ENCODE results near the gene TMEM81.
A peak's percentile ranks its signal among the peaks of the same experiment; 100 is the strongest.

Gene TMEM81

GRCh38 chr1:205057808-205058575 lies 26.3 kb downstream of the TMEM81 start:
- Histone ChIP-seq H3K56ac (ENCODE audit: low read length) (no peak overlapping the region), H3K79me1 (ENCODE audit: low read length) (no peaks in the 10 kb centered on the region)
- WGBS (ENCODE audit: extremely low coverage, insufficient coverage, low lambda C conversion rate) = no CpG with 5 or more reads among the region's 19 CpGs

GRCh38 chr1:205056956-205057568 lies 27.2 kb downstream of the TMEM81 start:
- Histone ChIP-seq H3K36me3 (ENCODE audit: control insufficient read depth, insufficient read depth, low read length) (no peaks in the 10 kb centered on the region), H3K27ac (ENCODE audit: low read depth, low read length) (no peak overlapping the region), H3K79me1 (ENCODE audit: low read length) (no peaks in the 10 kb centered on the region), H3K79me2 (ENCODE audit: control insufficient read depth, insufficient read depth, low read length) (no peaks in the 10 kb centered on the region), H3K23ac (ENCODE audit: low read length) (no peak overlapping the region), H2BK5ac (ENCODE audit: low read length) (no peak overlapping the region), H2AK5ac (ENCODE audit: low read length) (no peak overlapping the region), H3K9ac (ENCODE audit: low read length) (no peak overlapping the region), H3K18ac (ENCODE audit: low read length) (no peak overlapping the region), H3K4ac (ENCODE audit: low read depth, low read length) (no peak overlapping the region), H3K4me3 (ENCODE audit: low read length) (no peak overlapping the region), H2BK120ac (ENCODE audit: low read depth, low read length) (no peak overlapping the region), H3K27me3 (ENCODE audit: insufficient read depth, low read length, poor library complexity) (no peaks in the 10 kb centered on the region), H3K56ac (ENCODE audit: low read length) (no peak overlapping the region), H2BK15ac (replicated peaks; ENCODE audit: low read depth) (no peak overlapping the region), H3K4me1 (ENCODE audit: control insufficient read depth, low read depth, low read length) (no peaks in the 10 kb centered on the region), H4K5ac (ENCODE audit: low read length) (no peak overlapping the region), H3K4me2 (ENCODE audit: low read length) (no peak overlapping the region), H4K8ac (ENCODE audit: low read depth, low read length) (no peak overlapping the region)
- no CpG with 5 or more reads among the region's 6 CpGs for WGBS (ENCODE audit: extremely low coverage, insufficient coverage, low lambda C conversion rate)
- no peak for DNase-seq

More at GRCh38 chr1:205057808-205058575, 26.3 kb downstream of the TMEM81 start:
- no peak overlapping the region for H3K4me3 ChIP-seq (ENCODE audit: low read length)
- H3K27ac ChIP-seq (ENCODE audit: low read depth, low read length) = no peak overlapping the region
- no peak overlapping the region for H3K4ac ChIP-seq (ENCODE audit: low read depth, low read length)
- H4K5ac ChIP-seq (ENCODE audit: low read length) = no peak overlapping the region
- no peak overlapping the region for H2BK5ac ChIP-seq (ENCODE audit: low read length)
- no peak overlapping the region for H3K18ac ChIP-seq (ENCODE audit: low read length)
- no peaks in the 10 kb centered on the region for H3K79me2 ChIP-seq (ENCODE audit: control insufficient read depth, insufficient read depth, low read length)
- H2BK120ac ChIP-seq (ENCODE audit: low read depth, low read length) = no peak overlapping the region
- no peak overlapping the region for H4K8ac ChIP-seq (ENCODE audit: low read depth, low read length)
- no peak overlapping the region for H3K4me2 ChIP-seq (ENCODE audit: low read length)
- no peak overlapping the region for H2BK15ac ChIP-seq (replicated peaks; ENCODE audit: low read depth)
- DNase-seq = no peak
- no peaks in the 10 kb centered on the region for H3K36me3 ChIP-seq (ENCODE audit: control insufficient read depth, insufficient read depth, low read length)
- H3K9ac ChIP-seq (ENCODE audit: low read length) = no peak overlapping the region
- no peak overlapping the region for H3K23ac ChIP-seq (ENCODE audit: low read length)
- no peaks in the 10 kb centered on the region for H3K4me1 ChIP-seq (ENCODE audit: control insufficient read depth, low read depth, low read length)
- no peaks in the 10 kb centered on the region for H3K27me3 ChIP-seq (ENCODE audit: insufficient read depth, low read length, poor library complexity)
- no peak overlapping the region for H2AK5ac ChIP-seq (ENCODE audit: low read length)

GRCh38 chr1:205056188-205056611 lies 28.1 kb downstream of the TMEM81 start:
- no peak overlapping the region for H3K27ac ChIP-seq (ENCODE audit: low read depth, low read length)
- no peaks in the 10 kb centered on the region for H3K4me1 ChIP-seq (ENCODE audit: control insufficient read depth, low read depth, low read length)
- H3K79me2 ChIP-seq (ENCODE audit: control insufficient read depth, insufficient read depth, low read length) = no peaks in the 10 kb centered on the region
- no peak overlapping the region for H3K4me3 ChIP-seq (ENCODE audit: low read length)
- H3K23ac ChIP-seq (ENCODE audit: low read length) = no peak overlapping the region
- H2BK120ac ChIP-seq (ENCODE audit: low read depth, low read length) = no peak overlapping the region
- H2AK5ac ChIP-seq (ENCODE audit: low read length) = no peak overlapping the region
- H3K4me2 ChIP-seq (ENCODE audit: low read length) = no peak overlapping the region
- WGBS (ENCODE audit: extremely low coverage, insufficient coverage, low lambda C conversion rate) = no CpG with 5 or more reads among the region's 13 CpGs
- H4K8ac ChIP-seq (ENCODE audit: low read depth, low read length) = no peak overlapping the region
- H2BK5ac ChIP-seq (ENCODE audit: low read length) = no peak overlapping the region
- no peak overlapping the region for H4K5ac ChIP-seq (ENCODE audit: low read length)
- H3K56ac ChIP-seq (ENCODE audit: low read length) = no peak overlapping the region
- no peak overlapping the region for H3K18ac ChIP-seq (ENCODE audit: low read length)
- no peak for DNase-seq
- no peaks in the 10 kb centered on the region for H3K27me3 ChIP-seq (ENCODE audit: insufficient read depth, low read length, poor library complexity)
- H3K79me1 ChIP-seq (ENCODE audit: low read length) = no peaks in the 10 kb centered on the region
- H3K9ac ChIP-seq (ENCODE audit: low read length) = no peak overlapping the region
- no peaks in the 10 kb centered on the region for H3K36me3 ChIP-seq (ENCODE audit: control insufficient read depth, insufficient read depth, low read length)
- H2BK15ac ChIP-seq (replicated peaks; ENCODE audit: low read depth) = no peak overlapping the region
- no peak overlapping the region for H3K4ac ChIP-seq (ENCODE audit: low read depth, low read length)

GRCh38 chr1:205054013-205054412 lies 30.2 kb downstream of the TMEM81 start:
- no peak overlapping the region for H3K56ac ChIP-seq (ENCODE audit: low read length)
- H3K23ac ChIP-seq (ENCODE audit: low read length) = no peak overlapping the region
- no CpG with 5 or more reads among the region's 7 CpGs for WGBS (ENCODE audit: extremely low coverage, insufficient coverage, low lambda C conversion rate)
- H3K4ac ChIP-seq (ENCODE audit: low read depth, low read length) = no peak overlapping the region
- H4K8ac ChIP-seq (ENCODE audit: low read depth, low read length) = no peak overlapping the region
- H4K5ac ChIP-seq (ENCODE audit: low read length) = no peak overlapping the region
- no peak overlapping the region for H3K4me3 ChIP-seq (ENCODE audit: low read length)
- H3K4me1 ChIP-seq (ENCODE audit: control insufficient read depth, low read depth, low read length) = no peaks in the 10 kb centered on the region
- H3K18ac ChIP-seq (ENCODE audit: low read length) = no peak overlapping the region
- no peaks in the 10 kb centered on the region for H3K27me3 ChIP-seq (ENCODE audit: insufficient read depth, low read length, poor library complexity)
- H2BK5ac ChIP-seq (ENCODE audit: low read length) = no peak overlapping the region
- no peaks in the 10 kb centered on the region for H3K79me1 ChIP-seq (ENCODE audit: low read length)
- no peaks in the 10 kb centered on the region for H3K36me3 ChIP-seq (ENCODE audit: control insufficient read depth, insufficient read depth, low read length)
- H3K27ac ChIP-seq (ENCODE audit: low read depth, low read length) = no peak overlapping the region
- no peak overlapping the region for H3K9ac ChIP-seq (ENCODE audit: low read length)
- no peak overlapping the region for H2BK120ac ChIP-seq (ENCODE audit: low read depth, low read length)
- no peak overlapping the region for H3K4me2 ChIP-seq (ENCODE audit: low read length)
- DNase-seq = peak; percentile 29
- no peaks in the 10 kb centered on the region for H3K79me2 ChIP-seq (ENCODE audit: control insufficient read depth, insufficient read depth, low read length)
- no peak overlapping the region for H2BK15ac ChIP-seq (replicated peaks; ENCODE audit: low read depth)
- H2AK5ac ChIP-seq (ENCODE audit: low read length) = no peak overlapping the region

GRCh38 chr1:205053296-205053695 lies 31.0 kb downstream of the TMEM81 start:
- H2BK15ac ChIP-seq (replicated peaks; ENCODE audit: low read depth) = no peak overlapping the region
- H2BK120ac ChIP-seq (ENCODE audit: low read depth, low read length) = no peak overlapping the region
- no CpG with 5 or more reads among the region's 5 CpGs for WGBS (ENCODE audit: extremely low coverage, insufficient coverage, low lambda C conversion rate)
- H3K4ac ChIP-seq (ENCODE audit: low read depth, low read length) = no peak overlapping the region
- no peaks in the 10 kb centered on the region for H3K27me3 ChIP-seq (ENCODE audit: insufficient read depth, low read length, poor library complexity)
- H3K18ac ChIP-seq (ENCODE audit: low read length) = no peak overlapping the region
- no peaks in the 10 kb centered on the region for H3K4me1 ChIP-seq (ENCODE audit: control insufficient read depth, low read depth, low read length)
- H4K8ac ChIP-seq (ENCODE audit: low read depth, low read length) = no peak overlapping the region
- no peaks in the 10 kb centered on the region for H3K79me1 ChIP-seq (ENCODE audit: low read length)
- H2AK5ac ChIP-seq (ENCODE audit: low read length) = no peak overlapping the region
- no peak overlapping the region for H3K23ac ChIP-seq (ENCODE audit: low read length)
- no peak overlapping the region for H3K56ac ChIP-seq (ENCODE audit: low read length)
- no peak overlapping the region for H3K27ac ChIP-seq (ENCODE audit: low read depth, low read length)
- H3K36me3 ChIP-seq (ENCODE audit: control insufficient read depth, insufficient read depth, low read length) = no peaks in the 10 kb centered on the region
- H3K9ac ChIP-seq (ENCODE audit: low read length) = no peak overlapping the region
- no peak for DNase-seq
- H3K4me3 ChIP-seq (ENCODE audit: low read length) = no peak overlapping the region
- H2BK5ac ChIP-seq (ENCODE audit: low read length) = no peak overlapping the region
- H3K79me2 ChIP-seq (ENCODE audit: control insufficient read depth, insufficient read depth, low read length) = no peaks in the 10 kb centered on the region
- H4K5ac ChIP-seq (ENCODE audit: low read length) = no peak overlapping the region
- no peak overlapping the region for H3K4me2 ChIP-seq (ENCODE audit: low read length)
